Nephron progenitor cell (in vitro differentiated cells): ENCODE results near the gene SEMA5B.

Experiments
- DNase-seq: peaks from one replicate; pipeline ENCODE4 v3.0.0; 2021
- H3K27ac Mint-ChIP-seq: 2 replicates; pipeline ENCODE4 v1.8.0; 2021; ENCODE audit warnings: mild to moderate bottlenecking, moderate library complexity, mixed read lengths
- H3K27me3 Mint-ChIP-seq: 2 replicates; pipeline ENCODE4 v1.8.0; 2021; ENCODE audit warnings: mild to moderate bottlenecking, low read depth, mixed read lengths; ENCODE audit not compliant: poor library complexity
- H3K36me3 Mint-ChIP-seq: 2 replicates; pipeline ENCODE4 v1.8.0; 2021; ENCODE audit warnings: low read depth, mixed read lengths
- H3K4me1 Mint-ChIP-seq: 2 replicates; pipeline ENCODE4 v1.8.0; 2021; ENCODE audit warnings: mixed read lengths
- H3K4me3 Mint-ChIP-seq: 2 replicates; pipeline ENCODE4 v1.8.0; 2021; ENCODE audit warnings: mild to moderate bottlenecking, moderate library complexity, mixed read lengths
- H3K9me3 Mint-ChIP-seq: 2 replicates; pipeline ENCODE4 v1.8.0; 2021; ENCODE audit warnings: mild to moderate bottlenecking, moderate library complexity, mixed read lengths
- TF ChIP-seq, protein P1 (sequence below): fragments of 200-600 bp; sonication (generic); IDR thresholded peaks from 2 replicates; pipeline ENCODE4 v1.5.0; 2021; ENCODE audit warnings: antibody characterized with exemption

SEMA5B gene

DNA sequence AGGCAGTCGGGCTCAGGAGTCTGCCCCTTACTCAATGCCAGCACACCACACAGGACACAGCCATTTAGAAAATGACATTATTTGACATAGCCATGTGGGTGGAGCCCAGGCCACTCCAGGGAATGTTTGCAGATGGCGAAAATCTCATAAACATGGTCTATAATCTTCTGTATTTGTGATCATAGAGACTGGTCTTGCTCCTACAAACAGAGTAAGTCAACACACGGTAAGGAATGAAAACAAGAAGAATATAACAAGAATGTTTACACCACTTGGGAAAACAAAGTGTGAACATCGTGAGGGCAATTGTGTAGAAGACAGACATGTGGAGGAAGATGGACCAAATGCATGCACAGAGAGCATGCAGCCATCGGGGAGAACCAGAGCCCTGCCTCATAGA lies 68.2 kb downstream of the SEMA5B start:
- Mint-ChIP-seq H3K36me3 (no peaks in the 10 kb centered on the region), H3K9me3 (no peaks in the 10 kb centered on the region), H3K4me1 (peaks cover 40% of the 10 kb centered on the region), H3K4me3 (no peak overlapping the region), H3K27ac (no peak overlapping the region), H3K27me3 (peaks cover 37% of the 10 kb centered on the region)
- DNase-seq = no peak
- TF ChIP-seq, protein P1, sequence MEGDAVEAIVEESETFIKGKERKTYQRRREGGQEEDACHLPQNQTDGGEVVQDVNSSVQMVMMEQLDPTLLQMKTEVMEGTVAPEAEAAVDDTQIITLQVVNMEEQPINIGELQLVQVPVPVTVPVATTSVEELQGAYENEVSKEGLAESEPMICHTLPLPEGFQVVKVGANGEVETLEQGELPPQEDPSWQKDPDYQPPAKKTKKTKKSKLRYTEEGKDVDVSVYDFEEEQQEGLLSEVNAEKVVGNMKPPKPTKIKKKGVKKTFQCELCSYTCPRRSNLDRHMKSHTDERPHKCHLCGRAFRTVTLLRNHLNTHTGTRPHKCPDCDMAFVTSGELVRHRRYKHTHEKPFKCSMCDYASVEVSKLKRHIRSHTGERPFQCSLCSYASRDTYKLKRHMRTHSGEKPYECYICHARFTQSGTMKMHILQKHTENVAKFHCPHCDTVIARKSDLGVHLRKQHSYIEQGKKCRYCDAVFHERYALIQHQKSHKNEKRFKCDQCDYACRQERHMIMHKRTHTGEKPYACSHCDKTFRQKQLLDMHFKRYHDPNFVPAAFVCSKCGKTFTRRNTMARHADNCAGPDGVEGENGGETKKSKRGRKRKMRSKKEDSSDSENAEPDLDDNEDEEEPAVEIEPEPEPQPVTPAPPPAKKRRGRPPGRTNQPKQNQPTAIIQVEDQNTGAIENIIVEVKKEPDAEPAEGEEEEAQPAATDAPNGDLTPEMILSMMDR = no peak

DNA sequence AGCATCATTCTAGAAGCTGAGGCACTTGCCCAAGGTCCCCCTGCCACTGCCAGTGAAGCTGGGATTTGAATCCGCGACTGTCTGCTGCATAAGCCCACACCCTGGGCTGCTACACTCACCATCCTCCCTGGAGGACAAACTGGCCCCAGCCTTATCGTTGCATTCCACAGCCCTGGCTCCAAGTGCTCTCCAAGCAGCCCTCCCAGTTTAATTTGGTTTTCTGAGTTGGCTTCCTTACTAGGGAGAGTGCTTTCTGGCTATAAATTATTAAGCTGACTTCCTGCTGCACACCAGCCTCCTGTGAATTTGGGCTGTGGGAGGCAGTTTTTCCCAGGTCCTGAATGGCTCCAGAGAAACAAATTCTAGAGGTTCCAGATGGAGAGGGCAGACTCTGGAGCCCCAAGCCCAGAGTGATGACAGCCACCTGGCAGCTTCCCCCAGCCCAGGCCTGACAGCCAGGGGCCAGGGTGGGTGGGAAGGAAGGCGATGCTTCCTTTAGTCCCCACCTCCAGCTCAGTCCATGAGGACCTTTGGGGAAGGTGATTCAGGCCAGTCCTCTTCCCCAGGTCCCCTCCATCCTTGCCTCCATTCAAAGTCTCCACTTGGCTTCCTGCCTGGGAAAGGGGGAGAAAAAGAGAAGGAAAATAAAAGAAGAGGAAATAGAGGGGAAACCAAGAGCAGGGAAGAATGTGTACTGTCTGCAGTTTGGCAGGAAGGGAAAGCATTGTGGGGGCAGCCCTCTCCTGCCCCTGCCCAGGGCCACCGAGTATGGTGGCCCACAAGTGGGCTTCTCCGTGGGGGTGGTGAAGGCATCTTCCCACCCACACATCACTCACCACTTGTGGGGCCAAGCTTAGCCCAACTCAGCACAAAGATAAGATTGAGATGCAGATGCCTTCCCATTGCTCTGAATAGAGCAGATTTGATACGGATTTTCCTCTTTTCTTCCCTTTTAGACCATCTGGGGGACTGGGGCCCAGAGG lies 69.6 kb downstream of the SEMA5B start:
- TF ChIP-seq, protein P1 = no peak
- Mint-ChIP-seq H3K9me3 (no peaks in the 10 kb centered on the region), H3K27me3 (peaks cover 30% of the 10 kb centered on the region), H3K36me3 (no peaks in the 10 kb centered on the region), H3K4me1 (peaks cover 38% of the 10 kb centered on the region), H3K4me3 (no peak overlapping the region), H3K27ac (no peak overlapping the region)
- no peak for DNase-seq

DNA sequence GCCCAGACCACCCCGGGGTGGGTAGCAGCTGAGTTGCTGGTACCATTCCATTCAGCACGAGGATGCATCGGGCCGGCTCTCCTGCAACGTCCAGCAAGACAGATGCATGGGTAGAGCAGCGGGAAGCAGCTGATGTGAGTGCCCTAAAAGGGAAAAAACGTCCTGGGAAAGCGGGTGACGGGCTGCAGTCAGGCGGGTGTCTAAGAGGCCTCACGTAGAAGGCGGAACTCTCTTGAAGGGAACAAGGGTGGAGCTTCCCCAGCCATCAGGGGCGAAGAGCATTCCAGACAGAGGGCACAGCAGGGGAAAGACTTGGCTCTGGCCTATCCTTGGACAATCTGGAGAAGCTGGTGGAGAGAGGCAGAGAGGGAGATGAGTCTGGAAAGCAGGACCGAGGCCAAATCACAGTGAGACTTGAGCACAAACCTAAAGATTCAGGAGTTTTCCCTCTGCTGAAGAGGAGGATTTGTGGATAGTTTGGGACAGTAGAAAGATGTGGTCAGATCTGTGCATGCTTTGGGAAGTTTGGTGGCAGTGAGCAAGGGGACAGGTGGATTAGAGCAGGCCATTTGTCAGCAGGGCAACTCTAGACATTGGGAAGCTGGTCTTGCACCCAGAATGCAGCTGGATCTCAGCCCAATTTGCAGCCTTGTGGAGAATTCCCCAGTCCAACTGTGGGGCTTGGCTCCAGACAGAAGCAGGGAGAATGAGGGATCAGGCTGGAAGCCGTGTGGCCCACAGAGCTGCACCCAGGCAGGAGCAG lies 70.7 kb downstream of the SEMA5B start:
- H3K4me1 Mint-ChIP-seq = peaks cover 48% of the 10 kb centered on the region
- TF ChIP-seq, protein P1 = no peak
- DNase-seq = no peak
- H3K9me3 Mint-ChIP-seq = no peaks in the 10 kb centered on the region
- H3K27ac Mint-ChIP-seq = peak overlapping the region; percentile 87
- H3K4me3 Mint-ChIP-seq = no peak overlapping the region
- H3K27me3 Mint-ChIP-seq = peaks cover 19% of the 10 kb centered on the region
- no peaks in the 10 kb centered on the region for H3K36me3 Mint-ChIP-seq

DNA sequence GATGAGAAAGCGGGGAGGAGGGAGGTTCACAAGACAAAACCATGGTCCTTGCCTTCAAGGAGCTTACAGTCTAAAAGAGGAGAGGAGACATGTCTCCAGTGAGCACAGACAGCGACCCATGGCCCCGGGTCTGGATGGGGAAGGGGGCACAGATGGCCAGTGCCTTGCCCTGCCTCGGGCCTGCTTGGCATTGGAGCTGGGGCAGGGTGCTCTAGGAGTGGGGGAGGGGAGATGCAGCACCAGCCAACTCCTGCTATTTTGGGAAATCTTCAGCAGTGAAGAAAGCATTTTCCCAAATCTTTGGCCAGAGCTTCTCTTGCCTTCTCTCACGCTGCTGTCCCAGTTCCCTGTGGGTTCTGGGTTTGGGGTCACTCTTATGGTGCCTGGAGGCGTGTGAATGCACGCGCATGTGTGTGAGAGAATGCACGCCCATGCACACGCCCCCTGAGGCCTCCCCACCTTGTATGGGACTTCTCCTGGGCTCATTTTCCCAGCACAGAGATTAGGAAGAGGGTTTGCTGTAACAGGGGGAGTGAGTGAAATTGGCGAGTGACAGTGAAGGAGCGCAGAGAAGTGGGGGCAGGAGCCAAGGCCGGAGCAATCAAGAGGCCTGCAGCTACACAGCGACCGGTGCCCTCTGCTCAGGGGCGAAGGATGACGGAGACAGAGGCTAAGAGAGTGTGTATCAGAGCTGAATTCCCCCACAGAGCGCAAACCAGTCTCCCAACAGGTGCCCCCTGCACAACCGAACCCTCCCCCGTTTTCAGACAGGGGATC lies 71.5 kb downstream of the SEMA5B start:
- Mint-ChIP-seq H3K27me3 (peaks cover 14% of the 10 kb centered on the region), H3K36me3 (no peaks in the 10 kb centered on the region), H3K4me3 (no peak overlapping the region), H3K9me3 (no peaks in the 10 kb centered on the region), H3K4me1 (peaks cover 51% of the 10 kb centered on the region), H3K27ac (no peak overlapping the region)
- TF ChIP-seq, protein P1 = no peak
- DNase-seq = no peak

DNA sequence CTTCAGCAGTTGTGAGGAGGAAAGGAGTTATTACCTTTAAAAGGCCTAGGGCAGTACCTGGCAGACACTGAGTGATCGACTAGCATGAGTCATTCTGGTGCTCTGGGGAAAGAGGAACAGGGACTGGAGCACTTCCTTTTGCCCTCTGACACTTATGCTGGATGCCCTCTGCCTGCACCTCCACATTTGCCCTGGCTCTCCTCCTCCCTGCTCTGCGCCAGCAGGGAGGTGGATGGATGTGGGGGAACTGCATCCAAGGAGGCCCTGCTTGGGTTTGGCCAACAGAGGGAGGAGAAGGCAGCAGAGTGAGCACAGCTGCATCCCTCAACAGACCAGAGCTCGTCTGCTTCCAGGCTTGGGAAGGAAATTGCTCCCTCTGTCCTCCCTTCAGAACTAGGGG lies 75.0 kb downstream of the SEMA5B start:
- Mint-ChIP-seq H3K4me3 (no peak overlapping the region), H3K27me3 (peaks cover 3% of the 10 kb centered on the region), H3K4me1 (peaks cover 30% of the 10 kb centered on the region), H3K27ac (no peak overlapping the region), H3K9me3 (peaks cover 6% of the 10 kb centered on the region), H3K36me3 (no peaks in the 10 kb centered on the region)
- TF ChIP-seq, protein P1 = no peak
- no peak for DNase-seq
